GM12801 (cell line): ENCODE measurements around the gene ATP2B2.

ENCODE experiments used
- CTCF ChIP-seq: IDR thresholded peaks from one replicate; pipeline ENCODE4 v1.5.1; 2011; ENCODE audit warnings: control low read depth; ENCODE audit not compliant: insufficient read length; ENCODE audit errors: extremely low read depth

ATP2B2 gene

GRCh38 chr3:10420745-10421475, 84.5 kb downstream of the ATP2B2 start:
- no peak for TF ChIP-seq CTCF

GRCh38 chr3:10419637-10420232, 85.7 kb downstream of the ATP2B2 start:
- no peak for TF ChIP-seq CTCF

GRCh38 chr3:10417847-10418246, 87.5 kb downstream of the ATP2B2 start:
- no peak for TF ChIP-seq CTCF

GRCh38 chr3:10416730-10417300, 88.6 kb downstream of the ATP2B2 start:
- TF ChIP-seq CTCF, result no peak

- TF ChIP-seq CTCF, result no peak
These were observed 92.3 kb downstream of the ATP2B2 start for GRCh38 chr3:10413041-10413440.

- no peak for TF ChIP-seq CTCF
These were observed 93.6 kb downstream of the ATP2B2 start for GRCh38 chr3:10411598-10412332.

GRCh38 chr3:10410383-10411002, 94.9 kb downstream of the ATP2B2 start:
- TF ChIP-seq CTCF, result no peak
